Skeletal muscle satellite cell (primary cell): ENCODE measurements around the gene KCNQ1.

Experiments
- H3K27me3 ChIP-seq: 2 replicates; pipeline ENCODE4 v1.7.0; 2013; ENCODE audit warnings: low read length; ENCODE audit not compliant: control insufficient read depth, insufficient read depth
- H3K36me3 ChIP-seq: 2 replicates; pipeline ENCODE4 v1.7.0; 2013; ENCODE audit warnings: mild to moderate bottlenecking, control low read depth, low read length; ENCODE audit not compliant: insufficient read depth
- H3K4me1 ChIP-seq: 2 replicates; pipeline ENCODE4 v1.7.0; 2013; ENCODE audit warnings: low read length; ENCODE audit not compliant: control insufficient read depth, insufficient read depth
- H3K4me2 ChIP-seq: 2 replicates; pipeline ENCODE4 v1.7.0; 2013; ENCODE audit warnings: mild to moderate bottlenecking, low read length
- H3K4me3 ChIP-seq: 2 replicates; pipeline ENCODE4 v1.7.0; 2013; ENCODE audit warnings: low read length
- H3K9ac ChIP-seq: 2 replicates; pipeline ENCODE4 v1.7.0; 2013; ENCODE audit warnings: mild to moderate bottlenecking, low read depth, low read length, moderate library complexity
- H3K9me3 ChIP-seq: replicated peaks from 2 replicates; pipeline ENCODE4 v1.7.0; 2013; ENCODE audit warnings: mild to moderate bottlenecking, control low read depth, low read length

Gene KCNQ1

GRCh38 chr11:2827256-2827655 is 382.4 kb downstream of the KCNQ1 start:
- H3K4me3 ChIP-seq = no peak overlapping the region
- H3K27me3 ChIP-seq = peaks cover 6% of the 10 kb centered on the region
- peaks cover 10% of the 10 kb centered on the region for H3K9me3 ChIP-seq
- peaks cover 26% of the 10 kb centered on the region for H3K4me1 ChIP-seq
- no peak overlapping the region for H3K9ac ChIP-seq
- H3K4me2 ChIP-seq = no peak overlapping the region
- H3K36me3 ChIP-seq = no peaks in the 10 kb centered on the region

GRCh38 chr11:2827792-2828191 is 383.0 kb downstream of the KCNQ1 start:
- H3K27me3 ChIP-seq = peaks cover 6% of the 10 kb centered on the region
- H3K9ac ChIP-seq = no peak overlapping the region
- peaks cover 10% of the 10 kb centered on the region for H3K9me3 ChIP-seq
- H3K4me1 ChIP-seq = peaks cover 26% of the 10 kb centered on the region
- no peak overlapping the region for H3K4me3 ChIP-seq
- no peaks in the 10 kb centered on the region for H3K36me3 ChIP-seq
- no peak overlapping the region for H3K4me2 ChIP-seq

- Histone ChIP-seq H3K36me3 (no peaks in the 10 kb centered on the region), H3K9ac (no peak overlapping the region), H3K27me3 (peaks cover 6% of the 10 kb centered on the region), H3K9me3 (peaks cover 4% of the 10 kb centered on the region), H3K4me3 (no peak overlapping the region), H3K4me2 (no peak overlapping the region), H3K4me1 (peaks cover 26% of the 10 kb centered on the region)
Observed at GRCh38 chr11:2828585-2829330, 383.9 kb downstream of the KCNQ1 start.

GRCh38 chr11:2830030-2830812 is 385.4 kb downstream of the KCNQ1 start:
- H3K4me2 ChIP-seq = no peak overlapping the region
- peaks cover 6% of the 10 kb centered on the region for H3K27me3 ChIP-seq
- H3K4me3 ChIP-seq = no peak overlapping the region
- peaks cover 18% of the 10 kb centered on the region for H3K4me1 ChIP-seq
- H3K9ac ChIP-seq = no peak overlapping the region
- no peaks in the 10 kb centered on the region for H3K36me3 ChIP-seq
- H3K9me3 ChIP-seq = peaks cover 4% of the 10 kb centered on the region

GRCh38 chr11:2830886-2831285 is 386.1 kb downstream of the KCNQ1 start:
- peaks cover 4% of the 10 kb centered on the region for H3K9me3 ChIP-seq
- H3K27me3 ChIP-seq = peaks cover 9% of the 10 kb centered on the region
- H3K4me3 ChIP-seq = no peak overlapping the region
- no peaks in the 10 kb centered on the region for H3K36me3 ChIP-seq
- no peak overlapping the region for H3K4me2 ChIP-seq
- H3K4me1 ChIP-seq = peaks cover 12% of the 10 kb centered on the region
- no peak overlapping the region for H3K9ac ChIP-seq

- Histone ChIP-seq H3K4me2 (no peak overlapping the region), H3K9me3 (peaks cover 4% of the 10 kb centered on the region), H3K9ac (no peak overlapping the region), H3K4me3 (no peak overlapping the region), H3K36me3 (no peaks in the 10 kb centered on the region), H3K4me1 (peaks cover 2% of the 10 kb centered on the region), H3K27me3 (peaks cover 20% of the 10 kb centered on the region)
Observed at GRCh38 chr11:2831781-2832532, 387.1 kb downstream of the KCNQ1 start.

- Histone ChIP-seq H3K36me3 (no peaks in the 10 kb centered on the region), H3K4me1 (no peaks in the 10 kb centered on the region), H3K27me3 (peaks cover 25% of the 10 kb centered on the region), H3K9ac (no peak overlapping the region), H3K4me3 (no peak overlapping the region), H3K4me2 (no peak overlapping the region), H3K9me3 (peaks cover 4% of the 10 kb centered on the region)
Observed at GRCh38 chr11:2832533-2833020, 387.8 kb downstream of the KCNQ1 start.

GRCh38 chr11:2833051-2833715 is 388.4 kb downstream of the KCNQ1 start:
- Histone ChIP-seq H3K9ac (no peak overlapping the region), H3K4me2 (no peak overlapping the region), H3K27me3 (peaks cover 30% of the 10 kb centered on the region), H3K4me1 (no peaks in the 10 kb centered on the region), H3K9me3 (peaks cover 4% of the 10 kb centered on the region), H3K4me3 (no peak overlapping the region), H3K36me3 (no peaks in the 10 kb centered on the region)

- H3K36me3 ChIP-seq = no peaks in the 10 kb centered on the region
- H3K9me3 ChIP-seq = peaks cover 4% of the 10 kb centered on the region
- H3K27me3 ChIP-seq = peaks cover 33% of the 10 kb centered on the region
- H3K4me1 ChIP-seq = no peaks in the 10 kb centered on the region
- no peak overlapping the region for H3K9ac ChIP-seq
- H3K4me2 ChIP-seq = no peak overlapping the region
- H3K4me3 ChIP-seq = no peak overlapping the region
Observed at GRCh38 chr11:2833716-2834502, 389.1 kb downstream of the KCNQ1 start.

- Histone ChIP-seq H3K9me3 (no peaks in the 10 kb centered on the region), H3K4me2 (no peak overlapping the region), H3K9ac (no peak overlapping the region), H3K4me3 (no peak overlapping the region), H3K4me1 (no peaks in the 10 kb centered on the region), H3K27me3 (peaks cover 27% of the 10 kb centered on the region), H3K36me3 (no peaks in the 10 kb centered on the region)
Observed at GRCh38 chr11:2834503-2835273, 389.9 kb downstream of the KCNQ1 start.
